ENCODE results near the gene SLC22A23. TPM values are rescaled to one million over a fixed set of nuclear protein-coding genes. Genes with fewer than 3 reads are reported as not detected.

The SLC22A23 gene
- total RNA-seq, 1 donor from 2014 or later, result 14.6 TPM

GRCh38 chr6:3284436-3284876, 172.4 kb downstream of the SLC22A23 start:
- Mint-ChIP-seq H3K27me3 (ENCODE audit: low read depth) (no peaks in the 10 kb centered on the region), H3K4me3 (peak overlapping the region; percentile 31), H3K27ac (ENCODE audit: unreplicated experiment) (peak overlapping the region; percentile 45), H3K4me1 (peaks cover 54% of the 10 kb centered on the region), H3K36me3 (ENCODE audit: low read depth) (peaks cover 7% of the 10 kb centered on the region), H3K9me3 (no peaks in the 10 kb centered on the region)
- no peak for DNase-seq (ENCODE audit: low read depth, low spot score)
- TF ChIP-seq CTCF (conservative IDR thresholded peaks at IDR 0.05), result no peak

GRCh38 chr6:3283641-3284435, 173.0 kb downstream of the SLC22A23 start:
- DNase-seq (ENCODE audit: low read depth, low spot score), result no peak
- H3K27me3 Mint-ChIP-seq (ENCODE audit: low read depth), result no peaks in the 10 kb centered on the region
- peaks cover 54% of the 10 kb centered on the region for H3K4me1 Mint-ChIP-seq
- H3K27ac Mint-ChIP-seq (ENCODE audit: unreplicated experiment), result peak overlapping the region; percentile 78
- no peak overlapping the region for H3K4me3 Mint-ChIP-seq
- H3K36me3 Mint-ChIP-seq (ENCODE audit: low read depth), result peaks cover 7% of the 10 kb centered on the region
- TF ChIP-seq CTCF (conservative IDR thresholded peaks at IDR 0.05), result no peak
- no peaks in the 10 kb centered on the region for H3K9me3 Mint-ChIP-seq

GRCh38 chr6:3283241-3283640, 173.6 kb downstream of the SLC22A23 start:
- no peak for DNase-seq (ENCODE audit: low read depth, low spot score)
- Mint-ChIP-seq H3K4me3 (no peak overlapping the region), H3K27ac (ENCODE audit: unreplicated experiment) (no peak overlapping the region), H3K9me3 (no peaks in the 10 kb centered on the region), H3K4me1 (peaks cover 54% of the 10 kb centered on the region), H3K27me3 (ENCODE audit: low read depth) (no peaks in the 10 kb centered on the region), H3K36me3 (ENCODE audit: low read depth) (peaks cover 7% of the 10 kb centered on the region)
- no peak for TF ChIP-seq CTCF (conservative IDR thresholded peaks at IDR 0.05)

- no peaks in the 10 kb centered on the region for H3K27me3 Mint-ChIP-seq (ENCODE audit: low read depth)
- no peak for DNase-seq (ENCODE audit: low read depth, low spot score)
- H3K27ac Mint-ChIP-seq (ENCODE audit: unreplicated experiment), result no peak overlapping the region
- H3K9me3 Mint-ChIP-seq, result no peaks in the 10 kb centered on the region
- peak overlapping the region; percentile 18 for H3K4me3 Mint-ChIP-seq
- TF ChIP-seq CTCF (conservative IDR thresholded peaks at IDR 0.05), result no peak
- peaks cover 54% of the 10 kb centered on the region for H3K4me1 Mint-ChIP-seq
- peaks cover 7% of the 10 kb centered on the region for H3K36me3 Mint-ChIP-seq (ENCODE audit: low read depth)
Measured at GRCh38 chr6:3282476-3283236, 174.2 kb downstream of the SLC22A23 start.

- no peak for DNase-seq (ENCODE audit: low read depth, low spot score)
- no peaks in the 10 kb centered on the region for H3K9me3 Mint-ChIP-seq
- H3K4me3 Mint-ChIP-seq, result peak overlapping the region; percentile 24
- no peak overlapping the region for H3K27ac Mint-ChIP-seq (ENCODE audit: unreplicated experiment)
- no peak for TF ChIP-seq CTCF (conservative IDR thresholded peaks at IDR 0.05)
- no peaks in the 10 kb centered on the region for H3K27me3 Mint-ChIP-seq (ENCODE audit: low read depth)
- H3K4me1 Mint-ChIP-seq, result peaks cover 52% of the 10 kb centered on the region
- H3K36me3 Mint-ChIP-seq (ENCODE audit: low read depth), result peaks cover 7% of the 10 kb centered on the region
Measured at GRCh38 chr6:3281631-3282475, 175.0 kb downstream of the SLC22A23 start.
